Right lobe of liver (tissue), 4 donors: ENCODE measurements around the gene OBP2A.

Experiments used
- POLR2A ChIP-seq: fragments of 450-650 bp; IDR thresholded peaks from one replicate; pipeline ENCODE4 v1.6.1; 2017; ENCODE audit warnings: antibody characterized with exemption, mild to moderate bottlenecking
- TF ChIP-seq, protein P1 (sequence below), 4 donors: fragments of 200-600 bp in 3 of 4; fragments of 450-650 bp in 1 of 4; IDR thresholded peaks; one replicate each; pipeline versions ENCODE4 v1.5.1 to v1.8.0; 2016 to 2022; ENCODE audit warnings: antibody characterized with exemption in 4 of 4, mild to moderate bottlenecking in 2 of 4
- donor health status: DM: no; HTN: no; CAD: no.
- donor health status: DM: no; HTN: no; CAD: no.
- donor health status: DM: no; HTN: yes; CAD: no.

DNA sequence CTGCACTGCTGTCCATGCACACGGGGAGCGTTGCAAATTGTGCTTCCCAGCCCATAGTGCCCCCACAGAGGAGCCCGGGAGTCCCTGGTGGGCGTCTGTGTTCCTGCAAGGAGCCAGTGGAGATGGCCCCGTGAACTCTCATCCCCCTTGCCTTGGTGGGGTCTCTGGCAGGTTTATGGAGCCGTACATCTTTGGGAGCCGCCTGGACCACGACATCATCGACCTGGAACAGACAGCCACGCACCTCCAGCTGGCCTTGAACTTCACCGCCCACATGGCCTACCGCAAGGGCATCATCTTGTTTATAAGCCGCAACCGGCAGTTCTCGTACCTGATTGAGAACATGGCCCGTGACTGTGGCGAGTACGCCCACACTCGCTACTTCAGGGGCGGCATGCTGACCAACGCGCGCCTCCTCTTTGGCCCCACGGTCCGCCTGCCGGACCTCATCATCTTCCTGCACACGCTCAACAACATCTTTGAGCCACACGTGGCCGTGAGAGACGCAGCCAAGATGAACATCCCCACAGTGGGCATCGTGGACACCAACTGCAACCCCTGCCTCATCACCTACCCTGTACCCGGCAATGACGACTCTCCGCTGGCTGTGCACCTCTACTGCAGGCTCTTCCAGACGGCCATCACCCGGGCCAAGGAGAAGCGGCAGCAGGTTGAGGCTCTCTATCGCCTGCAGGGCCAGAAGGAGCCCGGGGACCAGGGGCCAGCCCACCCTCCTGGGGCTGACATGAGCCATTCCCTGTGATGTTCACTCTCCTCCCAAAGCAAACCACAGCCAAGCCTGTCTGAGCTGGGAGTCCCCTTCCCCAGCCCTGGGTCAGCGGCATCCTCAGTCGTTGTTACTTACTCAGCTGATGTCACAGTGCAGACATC is 42.3 kb upstream of the OBP2A start:
- TF ChIP-seq, protein P1, sequence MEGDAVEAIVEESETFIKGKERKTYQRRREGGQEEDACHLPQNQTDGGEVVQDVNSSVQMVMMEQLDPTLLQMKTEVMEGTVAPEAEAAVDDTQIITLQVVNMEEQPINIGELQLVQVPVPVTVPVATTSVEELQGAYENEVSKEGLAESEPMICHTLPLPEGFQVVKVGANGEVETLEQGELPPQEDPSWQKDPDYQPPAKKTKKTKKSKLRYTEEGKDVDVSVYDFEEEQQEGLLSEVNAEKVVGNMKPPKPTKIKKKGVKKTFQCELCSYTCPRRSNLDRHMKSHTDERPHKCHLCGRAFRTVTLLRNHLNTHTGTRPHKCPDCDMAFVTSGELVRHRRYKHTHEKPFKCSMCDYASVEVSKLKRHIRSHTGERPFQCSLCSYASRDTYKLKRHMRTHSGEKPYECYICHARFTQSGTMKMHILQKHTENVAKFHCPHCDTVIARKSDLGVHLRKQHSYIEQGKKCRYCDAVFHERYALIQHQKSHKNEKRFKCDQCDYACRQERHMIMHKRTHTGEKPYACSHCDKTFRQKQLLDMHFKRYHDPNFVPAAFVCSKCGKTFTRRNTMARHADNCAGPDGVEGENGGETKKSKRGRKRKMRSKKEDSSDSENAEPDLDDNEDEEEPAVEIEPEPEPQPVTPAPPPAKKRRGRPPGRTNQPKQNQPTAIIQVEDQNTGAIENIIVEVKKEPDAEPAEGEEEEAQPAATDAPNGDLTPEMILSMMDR (IDR thresholded peaks at IDR 0.05) = no peak
- TF ChIP-seq POLR2A = no peak
